Duodenal mucosa (tissue), 2 donors: Measurements from ENCODE around the gene FBLN1.

Source experiments
- H3K27ac ChIP-seq: one replicate; pipeline ENCODE4 v1.7.0; 2013; ENCODE audit warnings: low read depth, low read length
- H3K27me3 ChIP-seq, 2 donors: one replicate each; pipeline ENCODE4 v1.7.0; 2013; ENCODE audit warnings: low read length in 2 of 2, control low read depth in 1 of 2; ENCODE audit not compliant: insufficient read depth in 2 of 2, control insufficient read depth in 1 of 2
- H3K36me3 ChIP-seq, 2 donors: one replicate each; pipeline ENCODE4 v1.7.0; 2013; ENCODE audit warnings: low read length in 2 of 2, control low read depth in 1 of 2; ENCODE audit not compliant: insufficient read depth in 2 of 2, control insufficient read depth in 1 of 2
- H3K4me1 ChIP-seq, 2 donors: one replicate each; pipeline ENCODE4 v1.7.0; 2013; ENCODE audit warnings: low read length in 2 of 2, control low read depth in 1 of 2; ENCODE audit not compliant: insufficient read depth in 2 of 2, control insufficient read depth in 1 of 2
- H3K4me3 ChIP-seq, 2 donors: one replicate each; pipeline ENCODE4 v1.7.0; 2013; ENCODE audit warnings: low read length in 2 of 2, low read depth in 1 of 2
- H3K9ac ChIP-seq, 2 donors: one replicate each; pipeline ENCODE4 v1.7.0; 2013; ENCODE audit warnings: low read length in 2 of 2, low read depth in 1 of 2
- H3K9me3 ChIP-seq, 2 donors: one replicate each; pipeline ENCODE4 v1.7.0; 2013; ENCODE audit warnings: low read length in 2 of 2, control low read depth in 1 of 2; ENCODE audit not compliant: control insufficient read depth in 1 of 2

Gene FBLN1

GRCh38 chr22:45526768-45527360, 24.2 kb downstream of the FBLN1 start:
- Histone ChIP-seq H3K4me1 (no peaks in the 10 kb centered on the region), H3K36me3 (no peaks in the 10 kb centered on the region), H3K9me3 (no peaks in the 10 kb centered on the region), H3K4me3 (no peak overlapping the region), H3K9ac (no peak overlapping the region), H3K27ac (no peak overlapping the region), H3K27me3 (no peaks in the 10 kb centered on the region)

GRCh38 chr22:45527456-45527855, 24.8 kb downstream of the FBLN1 start:
- Histone ChIP-seq H3K4me3 (no peak overlapping the region), H3K9me3 (no peaks in the 10 kb centered on the region), H3K9ac (no peak overlapping the region), H3K4me1 (no peaks in the 10 kb centered on the region), H3K36me3 (no peaks in the 10 kb centered on the region), H3K27ac (no peak overlapping the region), H3K27me3 (no peaks in the 10 kb centered on the region)

- Histone ChIP-seq H3K4me3 (no peak overlapping the region), H3K4me1 (peaks cover 0 to under 1% of the 10 kb centered on the region in 2 donors), H3K9me3 (no peaks in the 10 kb centered on the region), H3K27me3 (no peaks in the 10 kb centered on the region), H3K27ac (no peak overlapping the region), H3K36me3 (no peaks in the 10 kb centered on the region), H3K9ac (no peak overlapping the region)
Measured at GRCh38 chr22:45528046-45528445, 25.4 kb downstream of the FBLN1 start.

GRCh38 chr22:45529105-45529504, 26.4 kb downstream of the FBLN1 start:
- Histone ChIP-seq H3K9ac (no peak overlapping the region), H3K4me3 (no peak overlapping the region), H3K4me1 (peaks cover 0 to 9% of the 10 kb centered on the region in 2 donors), H3K27me3 (no peaks in the 10 kb centered on the region), H3K9me3 (no peaks in the 10 kb centered on the region), H3K27ac (no peak overlapping the region), H3K36me3 (no peaks in the 10 kb centered on the region)

GRCh38 chr22:45529971-45530575, 27.4 kb downstream of the FBLN1 start:
- Histone ChIP-seq H3K9ac (no peak overlapping the region), H3K36me3 (no peaks in the 10 kb centered on the region), H3K4me3 (no peak overlapping the region), H3K27ac (no peak overlapping the region), H3K4me1 (peaks cover 0 to 9% of the 10 kb centered on the region in 2 donors), H3K9me3 (no peaks in the 10 kb centered on the region), H3K27me3 (no peaks in the 10 kb centered on the region)

GRCh38 chr22:45531441-45532234, 29.0 kb downstream of the FBLN1 start:
- H3K27ac ChIP-seq, result no peak overlapping the region
- no peaks in the 10 kb centered on the region for H3K27me3 ChIP-seq
- H3K4me3 ChIP-seq, result no peak overlapping the region
- H3K4me1 ChIP-seq, result peaks cover 0 to 9% of the 10 kb centered on the region in 2 donors
- H3K36me3 ChIP-seq, result no peaks in the 10 kb centered on the region
- H3K9me3 ChIP-seq, result no peaks in the 10 kb centered on the region
- H3K9ac ChIP-seq, result no peak overlapping the region

- H3K9ac ChIP-seq, result no peak overlapping the region
- H3K27me3 ChIP-seq, result no peaks in the 10 kb centered on the region
- no peak overlapping the region for H3K4me3 ChIP-seq
- H3K4me1 ChIP-seq, result peaks cover 0 to 9% of the 10 kb centered on the region in 2 donors
- no peaks in the 10 kb centered on the region for H3K9me3 ChIP-seq
- no peak overlapping the region for H3K27ac ChIP-seq
- no peaks in the 10 kb centered on the region for H3K36me3 ChIP-seq
Measured at GRCh38 chr22:45532235-45532631, 29.6 kb downstream of the FBLN1 start.

GRCh38 chr22:45533703-45534102, 31.0 kb downstream of the FBLN1 start:
- peaks cover 0 to 9% of the 10 kb centered on the region in 2 donors for H3K4me1 ChIP-seq
- H3K27ac ChIP-seq, result no peak overlapping the region
- no peaks in the 10 kb centered on the region for H3K27me3 ChIP-seq
- no peak overlapping the region for H3K4me3 ChIP-seq
- no peaks in the 10 kb centered on the region for H3K36me3 ChIP-seq
- no peaks in the 10 kb centered on the region for H3K9me3 ChIP-seq
- no peak overlapping the region for H3K9ac ChIP-seq

GRCh38 chr22:45534339-45535192, 31.9 kb downstream of the FBLN1 start:
- Histone ChIP-seq H3K9ac (no peak overlapping the region), H3K36me3 (no peaks in the 10 kb centered on the region), H3K27ac (no peak overlapping the region), H3K4me3 (no peak overlapping the region), H3K9me3 (no peaks in the 10 kb centered on the region), H3K27me3 (no peaks in the 10 kb centered on the region), H3K4me1 (peaks cover 0 to 9% of the 10 kb centered on the region in 2 donors)
